WTC11 (cell line): ENCODE results near the gene BHLHE40. TPM values are rescaled to one million over a fixed set of nuclear protein-coding genes. Genes with fewer than 3 reads are reported as not detected.

Source experiments
- ARID4B ChIP-seq: sonication (generic); formaldehyde crosslinking; IDR thresholded peaks from 2 replicates; pipeline ENCODE4 v1.8.0; 2023; ENCODE audit warnings: missing genetic modification reagents, mild to moderate bottlenecking, borderline replicate concordance
- CDX4 ChIP-seq: fragments of 250-450 bp; sonication (Bioruptor Pico); IDR thresholded peaks from 2 replicates; pipeline ENCODE4 v1.9.0; 2021; ENCODE audit warnings: moderate library complexity, mild to moderate bottlenecking, inconsistent platforms, borderline replicate concordance
- E2F4 ChIP-seq: sonication (generic); formaldehyde crosslinking; IDR thresholded peaks from 2 replicates; pipeline ENCODE4 v1.8.1; 2022; ENCODE audit warnings: low read depth, mild to moderate bottlenecking, moderate library complexity, missing genetic modification reagents, borderline replicate concordance
- E2F5 ChIP-seq: sonication (generic); formaldehyde crosslinking; IDR thresholded peaks from 2 replicates; pipeline ENCODE4 v1.8.1; 2022; ENCODE audit warnings: mild to moderate bottlenecking, moderate library complexity, missing genetic modification reagents
- FOXP1 ChIP-seq: sonication (generic); formaldehyde crosslinking; IDR thresholded peaks from 2 replicates; pipeline ENCODE4 v1.8.0; 2022; ENCODE audit warnings: missing genetic modification reagents, mild to moderate bottlenecking, moderate library complexity, borderline replicate concordance
- GABPB1 ChIP-seq: sonication (generic); formaldehyde crosslinking; IDR thresholded peaks from 2 replicates; pipeline ENCODE4 v1.8.1; 2023; ENCODE audit warnings: mild to moderate bottlenecking, missing genetic modification reagents
- HMGA2 ChIP-seq: fragments of 250-450 bp; sonication (Bioruptor Pico); IDR thresholded peaks from 2 replicates; pipeline ENCODE4 v1.4.0; 2021; ENCODE audit warnings: mild to moderate bottlenecking, moderate library complexity
- IRF1 ChIP-seq: sonication (generic); formaldehyde crosslinking; IDR thresholded peaks from 2 replicates; pipeline ENCODE4 v1.8.0; 2023; ENCODE audit warnings: missing genetic modification reagents
- KAT7 ChIP-seq: sonication (generic); formaldehyde crosslinking; IDR thresholded peaks from 2 replicates; pipeline ENCODE4 v1.8.1; 2023; ENCODE audit warnings: missing genetic modification reagents, mild to moderate bottlenecking, borderline replicate concordance
- MXD4 ChIP-seq: fragments of 250-450 bp; sonication (Bioruptor Pico); IDR thresholded peaks from 2 replicates; pipeline ENCODE4 v1.8.0; 2021; ENCODE audit warnings: mild to moderate bottlenecking, moderate library complexity, borderline replicate concordance
- NFATC4 ChIP-seq: fragments of 250-450 bp; sonication (Bioruptor Pico); IDR thresholded peaks from 2 replicates; pipeline ENCODE4 v1.9.0; 2021; ENCODE audit warnings: mild to moderate bottlenecking
- PRDM15 ChIP-seq: sonication (generic); formaldehyde crosslinking; IDR thresholded peaks from 2 replicates; pipeline ENCODE4 v1.8.0; 2022; ENCODE audit warnings: missing genetic modification reagents
- SOX15 ChIP-seq: fragments of 250-450 bp; sonication (Bioruptor Pico); IDR thresholded peaks from 2 replicates; pipeline ENCODE4 v1.9.0; 2021; ENCODE audit warnings: mild to moderate bottlenecking
- USF1 ChIP-seq: sonication (generic); formaldehyde crosslinking; IDR thresholded peaks from 2 replicates; pipeline ENCODE4 v1.8.0; 2022; ENCODE audit warnings: mild to moderate bottlenecking, missing genetic modification reagents
- ZBTB21 ChIP-seq: sonication (generic); formaldehyde crosslinking; IDR thresholded peaks from 2 replicates; pipeline ENCODE4 v1.8.1; 2023; ENCODE audit warnings: mild to moderate bottlenecking, missing genetic modification reagents, borderline replicate concordance
- ZNF219 ChIP-seq: sonication (generic); formaldehyde crosslinking; IDR thresholded peaks from 2 replicates; pipeline ENCODE4 v1.8.0; 2023; ENCODE audit warnings: missing genetic modification reagents, mild to moderate bottlenecking, borderline replicate concordance
- ZNF263 ChIP-seq: sonication (generic); formaldehyde crosslinking; IDR thresholded peaks from 2 replicates; pipeline ENCODE4 v1.8.1; 2022; ENCODE audit warnings: low read depth, mild to moderate bottlenecking, moderate library complexity, missing genetic modification reagents
- ZNF317 ChIP-seq: sonication (generic); formaldehyde crosslinking; IDR thresholded peaks from 2 replicates; pipeline ENCODE4 v1.8.1; 2023; ENCODE audit warnings: low read depth, mild to moderate bottlenecking, moderate library complexity, missing genetic modification reagents, borderline replicate concordance
- ZNF423 ChIP-seq: fragments of 250-450 bp; sonication (Bioruptor Pico); IDR thresholded peaks from 2 replicates; pipeline ENCODE4 v2.1.2; 2022; ENCODE audit warnings: mild to moderate bottlenecking, moderate library complexity
- ZNF532 ChIP-seq: fragments of 250-450 bp; sonication (Bioruptor Pico); IDR thresholded peaks from 2 replicates; pipeline ENCODE4 v1.9.0; 2021; ENCODE audit warnings: mild to moderate bottlenecking, borderline replicate concordance
- total RNA-seq: library from RNA; stranded (reverse); gene quantifications from 3 replicates; pipeline ENCODE4 v1.2.3, GENCODE V29; 2021

Gene BHLHE40
- total RNA-seq, 1 experiment from 2014 or later, result 5.7 TPM

- peak; percentile 79; the same call in 1 of the 2 replicates for TF ChIP-seq ARID4B (CRISPR knock-in tag)
- TF ChIP-seq ZBTB21, result no peak
- no peak for TF ChIP-seq MXD4 (CRISPR knock-in tag)
- no peak for TF ChIP-seq ZNF219 (CRISPR knock-in tag)
- TF ChIP-seq FOXP1 (CRISPR knock-in tag), result peak; percentile 64; the same call in 1 of the 2 replicates
- peak; percentile 64 for TF ChIP-seq E2F5 (CRISPR knock-in tag)
- TF ChIP-seq NFATC4 (CRISPR knock-in tag), result no peak
- no peak for TF ChIP-seq ZNF263 (CRISPR knock-in tag)
- TF ChIP-seq HMGA2, result no peak
- TF ChIP-seq CDX4 (CRISPR knock-in tag), result no peak
- TF ChIP-seq GABPB1 (CRISPR knock-in tag), result peak; percentile 23
- TF ChIP-seq E2F4, result no peak
- no peak for TF ChIP-seq ZNF423 (CRISPR knock-in tag)
- no peak for TF ChIP-seq ZNF532 (CRISPR knock-in tag)
- TF ChIP-seq SOX15 (CRISPR knock-in tag), result no peak
- TF ChIP-seq PRDM15 (CRISPR knock-in tag), result no peak
- TF ChIP-seq IRF1 (CRISPR knock-in tag), result peak; percentile 60; the same call in 1 of the 2 replicates
- TF ChIP-seq KAT7 (CRISPR knock-in tag), result peak; percentile 83; the same call in 1 of the 2 replicates
- no peak for TF ChIP-seq ZNF317 (CRISPR knock-in tag)
- peak; percentile 43 for TF ChIP-seq USF1 (CRISPR knock-in tag)
These were observed 852 bp upstream of the BHLHE40 start (continued) for GRCh38 chr3:4978204-4978965.
